ENCODE results near the gene FAM180A. TPM values are rescaled to one million over a fixed set of nuclear protein-coding genes. Genes with fewer than 3 reads are reported as not detected.

The FAM180A gene
- total RNA-seq, 1 donor from 2014 or later = not detected

DNA sequence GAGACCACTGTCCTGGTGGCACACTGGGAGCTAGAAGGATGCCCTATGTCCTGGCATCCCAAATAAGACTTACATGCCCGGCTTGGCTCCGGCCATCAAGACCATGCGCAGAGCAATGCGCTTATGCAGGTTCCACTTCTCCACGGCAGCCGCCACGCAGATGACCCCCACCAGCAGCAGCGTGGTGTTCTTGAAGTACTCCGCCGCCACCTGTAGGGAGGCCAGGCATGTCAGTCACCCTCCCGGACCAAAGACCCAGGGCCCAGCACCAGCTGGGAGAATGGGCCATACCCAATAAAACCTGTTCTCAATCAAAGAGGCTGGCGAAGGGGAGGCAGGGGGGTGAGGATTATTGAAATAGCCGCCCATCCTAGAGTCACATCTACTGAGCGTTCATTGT, 40.6 kb downstream of the FAM180A start:
- TF ChIP-seq, protein P1, sequence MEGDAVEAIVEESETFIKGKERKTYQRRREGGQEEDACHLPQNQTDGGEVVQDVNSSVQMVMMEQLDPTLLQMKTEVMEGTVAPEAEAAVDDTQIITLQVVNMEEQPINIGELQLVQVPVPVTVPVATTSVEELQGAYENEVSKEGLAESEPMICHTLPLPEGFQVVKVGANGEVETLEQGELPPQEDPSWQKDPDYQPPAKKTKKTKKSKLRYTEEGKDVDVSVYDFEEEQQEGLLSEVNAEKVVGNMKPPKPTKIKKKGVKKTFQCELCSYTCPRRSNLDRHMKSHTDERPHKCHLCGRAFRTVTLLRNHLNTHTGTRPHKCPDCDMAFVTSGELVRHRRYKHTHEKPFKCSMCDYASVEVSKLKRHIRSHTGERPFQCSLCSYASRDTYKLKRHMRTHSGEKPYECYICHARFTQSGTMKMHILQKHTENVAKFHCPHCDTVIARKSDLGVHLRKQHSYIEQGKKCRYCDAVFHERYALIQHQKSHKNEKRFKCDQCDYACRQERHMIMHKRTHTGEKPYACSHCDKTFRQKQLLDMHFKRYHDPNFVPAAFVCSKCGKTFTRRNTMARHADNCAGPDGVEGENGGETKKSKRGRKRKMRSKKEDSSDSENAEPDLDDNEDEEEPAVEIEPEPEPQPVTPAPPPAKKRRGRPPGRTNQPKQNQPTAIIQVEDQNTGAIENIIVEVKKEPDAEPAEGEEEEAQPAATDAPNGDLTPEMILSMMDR (IDR thresholded peaks at IDR 0.05; ENCODE audit: partially characterized antibody, unreplicated experiment) = no peak
- Mint-ChIP-seq H3K4me1 (ENCODE audit: low read depth, unreplicated experiment) (peaks cover 4% of the 10 kb centered on the region), H3K9me3 (ENCODE audit: unreplicated experiment) (peaks cover 4% of the 10 kb centered on the region), H3K27me3 (ENCODE audit: unreplicated experiment) (peaks cover 2% of the 10 kb centered on the region), H3K27ac (ENCODE audit: unreplicated experiment) (no peak overlapping the region), H3K36me3 (ENCODE audit: unreplicated experiment) (no peaks in the 10 kb centered on the region), H3K4me3 (ENCODE audit: unreplicated experiment) (no peak overlapping the region)
- no peak for DNase-seq

DNA sequence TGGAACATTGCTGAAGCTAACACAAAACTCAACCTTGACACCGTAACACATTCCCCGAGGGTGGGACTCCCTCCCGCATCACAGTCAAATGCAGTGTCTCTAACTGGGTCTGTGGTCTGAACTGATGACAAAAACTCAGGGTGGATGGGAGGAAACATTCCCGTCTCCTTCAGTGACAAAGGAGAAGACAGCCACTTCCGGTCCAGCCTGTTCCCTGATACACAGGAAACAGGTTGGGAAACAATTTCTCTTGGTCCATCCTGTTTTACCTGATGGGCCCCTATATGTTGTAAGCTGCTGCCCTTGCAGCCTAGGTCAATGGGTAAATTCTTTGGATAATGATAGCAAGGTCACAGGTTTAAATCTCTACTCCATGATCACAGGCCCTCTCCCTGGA, 41.0 kb downstream of the FAM180A start:
- Mint-ChIP-seq H3K27me3 (ENCODE audit: unreplicated experiment) (peaks cover 2% of the 10 kb centered on the region), H3K4me3 (ENCODE audit: unreplicated experiment) (no peak overlapping the region), H3K27ac (ENCODE audit: unreplicated experiment) (no peak overlapping the region), H3K4me1 (ENCODE audit: low read depth, unreplicated experiment) (peaks cover under 1% of the 10 kb centered on the region), H3K9me3 (ENCODE audit: unreplicated experiment) (peaks cover 3% of the 10 kb centered on the region), H3K36me3 (ENCODE audit: unreplicated experiment) (no peaks in the 10 kb centered on the region)
- no peak for DNase-seq
- TF ChIP-seq, protein P1 (IDR thresholded peaks at IDR 0.05; ENCODE audit: partially characterized antibody, unreplicated experiment) = no peak

DNA sequence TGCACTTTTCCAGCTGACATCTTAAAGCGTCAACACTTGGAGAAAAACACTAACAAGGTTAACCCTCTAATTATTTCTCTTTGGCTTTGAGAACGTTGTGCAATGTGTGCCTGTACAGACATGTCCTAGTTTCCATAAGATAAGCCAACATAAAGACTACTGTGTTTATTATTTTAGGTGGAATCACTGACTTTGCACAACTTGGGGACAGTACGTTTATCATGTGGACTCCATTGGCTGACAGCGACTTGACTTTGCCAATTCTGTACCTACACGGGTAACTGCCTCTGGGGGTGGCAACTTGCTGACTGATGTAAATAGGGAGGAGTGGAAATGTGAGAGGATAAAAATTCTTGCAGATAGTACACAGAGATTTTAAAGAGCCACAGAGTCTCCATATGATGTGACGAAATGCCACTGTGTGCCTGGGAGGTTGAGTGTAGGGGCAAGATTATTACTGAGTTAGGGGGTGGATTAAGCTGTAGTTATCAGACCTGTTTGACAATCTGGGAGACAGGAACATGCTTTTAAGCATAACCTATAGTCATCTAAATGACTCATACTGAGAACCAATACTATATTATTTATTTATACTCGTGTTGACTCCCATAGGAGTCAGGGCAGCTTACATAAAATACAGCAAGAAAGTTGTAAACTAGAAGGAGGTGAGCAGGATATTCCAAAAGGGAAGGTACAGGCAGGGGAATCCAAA, 41.6 kb downstream of the FAM180A start:
- DNase-seq = no peak
- no peak overlapping the region for H3K4me3 Mint-ChIP-seq (ENCODE audit: unreplicated experiment)
- no peaks in the 10 kb centered on the region for H3K36me3 Mint-ChIP-seq (ENCODE audit: unreplicated experiment)
- peaks cover 2% of the 10 kb centered on the region for H3K27me3 Mint-ChIP-seq (ENCODE audit: unreplicated experiment)
- no peak overlapping the region for H3K27ac Mint-ChIP-seq (ENCODE audit: unreplicated experiment)
- TF ChIP-seq, protein P1 (IDR thresholded peaks at IDR 0.05; ENCODE audit: partially characterized antibody, unreplicated experiment) = no peak
- H3K4me1 Mint-ChIP-seq (ENCODE audit: low read depth, unreplicated experiment) = no peaks in the 10 kb centered on the region
- peaks cover 3% of the 10 kb centered on the region for H3K9me3 Mint-ChIP-seq (ENCODE audit: unreplicated experiment)

DNA sequence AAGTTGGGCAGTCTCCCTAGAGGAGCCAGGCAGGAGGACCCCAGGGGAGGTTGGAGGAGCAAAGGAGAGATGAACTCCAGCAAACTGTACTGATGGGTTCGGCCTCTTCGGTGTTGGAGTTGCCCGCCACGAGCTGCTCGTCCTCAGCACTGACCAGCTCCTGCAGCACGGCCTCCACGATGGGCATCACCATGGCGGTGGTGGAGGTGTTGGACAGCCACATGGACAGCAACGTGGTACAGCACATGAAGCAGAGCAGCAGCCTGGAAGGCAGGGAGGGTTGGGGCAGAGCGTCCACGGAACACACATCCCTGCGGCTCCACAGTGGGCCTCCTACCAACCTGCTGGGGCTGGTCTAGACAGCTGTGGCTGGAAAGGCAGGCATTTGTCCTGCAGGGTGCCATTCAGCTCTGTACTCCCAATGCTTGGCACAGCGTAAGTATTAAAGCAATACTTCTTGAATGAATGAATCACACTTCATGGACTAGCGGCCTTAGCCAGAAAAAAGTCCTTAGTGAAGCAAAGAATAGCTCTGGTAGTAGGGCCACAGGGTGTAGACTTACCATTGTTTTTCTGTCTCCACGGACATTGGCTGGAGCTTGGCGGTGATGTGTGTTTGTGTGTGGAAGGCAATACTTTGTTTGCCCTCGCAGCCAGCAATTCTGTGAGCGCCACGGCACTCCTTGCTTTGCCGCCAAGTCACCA, 42.4 kb downstream of the FAM180A start:
- no peak overlapping the region for H3K27ac Mint-ChIP-seq (ENCODE audit: unreplicated experiment)
- peaks cover 2% of the 10 kb centered on the region for H3K27me3 Mint-ChIP-seq (ENCODE audit: unreplicated experiment)
- H3K36me3 Mint-ChIP-seq (ENCODE audit: unreplicated experiment) = no peaks in the 10 kb centered on the region
- no peak for DNase-seq
- no peak overlapping the region for H3K4me3 Mint-ChIP-seq (ENCODE audit: unreplicated experiment)
- TF ChIP-seq, protein P1 (IDR thresholded peaks at IDR 0.05; ENCODE audit: partially characterized antibody, unreplicated experiment) = no peak
- peaks cover 3% of the 10 kb centered on the region for H3K9me3 Mint-ChIP-seq (ENCODE audit: unreplicated experiment)
- no peaks in the 10 kb centered on the region for H3K4me1 Mint-ChIP-seq (ENCODE audit: low read depth, unreplicated experiment)

DNA sequence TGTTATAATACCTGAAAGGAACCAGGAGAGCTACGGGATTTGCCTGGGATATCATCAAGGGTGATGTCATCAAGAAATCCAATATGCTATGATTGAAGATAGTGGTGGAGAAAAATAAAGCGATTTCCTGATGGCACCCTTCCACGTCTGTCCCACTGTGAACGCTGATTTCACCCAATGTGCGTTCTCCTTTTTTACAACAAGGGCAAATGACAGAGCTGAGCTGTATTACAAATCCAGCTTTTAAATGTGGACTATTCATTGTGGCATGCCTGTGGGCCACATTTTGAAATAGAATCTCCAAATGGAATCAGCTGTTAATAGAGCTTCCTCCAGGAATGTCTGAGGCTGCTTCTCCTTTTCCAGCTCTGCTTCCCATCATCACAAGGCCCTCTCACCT, 43.9 kb downstream of the FAM180A start:
- H3K36me3 Mint-ChIP-seq (ENCODE audit: unreplicated experiment) = peaks cover 5% of the 10 kb centered on the region

More for the DNA sequence above, 43.9 kb downstream of the FAM180A start:
- TF ChIP-seq, protein P1 (IDR thresholded peaks at IDR 0.05; ENCODE audit: partially characterized antibody, unreplicated experiment) = no peak
- Mint-ChIP-seq H3K27me3 (ENCODE audit: unreplicated experiment) (no peaks in the 10 kb centered on the region), H3K4me3 (ENCODE audit: unreplicated experiment) (no peak overlapping the region), H3K4me1 (ENCODE audit: low read depth, unreplicated experiment) (no peaks in the 10 kb centered on the region), H3K9me3 (ENCODE audit: unreplicated experiment) (peaks cover 3% of the 10 kb centered on the region), H3K27ac (ENCODE audit: unreplicated experiment) (no peak overlapping the region)
- DNase-seq = no peak
